ENCODE measurements around the gene PAK1IP1. TPM values are rescaled to one million over a fixed set of nuclear protein-coding genes. Genes with fewer than 3 reads are reported as not detected.

Gene PAK1IP1
- total and polyA plus RNA-seq, 9 donors = 5.6 to 21.7 (median 12.4) TPM

GRCh38 chr6:10721850-10722569, 27.2 kb downstream of the PAK1IP1 start:
- 63 to 65% (median 63%) methylated on average over 11 of the region's 11 CpGs for WGBS, 3 donors
- H3K27me3 ChIP-seq = no peaks in the 10 kb centered on the region
- H3K9me3 ChIP-seq = no peaks in the 10 kb centered on the region
- H3K4me1 ChIP-seq (ENCODE audit: insufficient read depth) = peaks cover 10% of the 10 kb centered on the region
- no peaks in the 10 kb centered on the region for H3K36me3 ChIP-seq
- H3K27ac ChIP-seq = peak overlapping the region in 1 of 2 donors; percentile 73
- intact Hi-C loops (cut with DNase I) = loop anchor here in 1 of 4 donors (2.0 kb wide), 2 partner anchors 27 kb away; partner anchors contain the start of genes C6orf52 and PAK1IP1
- no peak for DNase-seq
- H3K4me3 ChIP-seq = peak overlapping the region; percentile 91
- no peak for TF ChIP-seq POLR2A (IDR thresholded peaks at IDR 0.05)
- no peak for TF ChIP-seq CTCF (IDR thresholded peaks at IDR 0.05)
- no peak for TF ChIP-seq EP300 (IDR thresholded peaks at IDR 0.05)

- Histone ChIP-seq H3K9me3 (no peaks in the 10 kb centered on the region), H3K27ac (peak overlapping the region in 1 of 2 donors; percentile 73), H3K4me3 (peak overlapping the region; percentile 91), H3K27me3 (no peaks in the 10 kb centered on the region), H3K36me3 (no peaks in the 10 kb centered on the region), H3K4me1 (ENCODE audit: insufficient read depth) (peaks cover 10% of the 10 kb centered on the region)
- no peak for TF ChIP-seq CTCF (IDR thresholded peaks at IDR 0.05)
- TF ChIP-seq EP300 (IDR thresholded peaks at IDR 0.05) = peak; percentile 13
- TF ChIP-seq POLR2A (IDR thresholded peaks at IDR 0.05) = no peak
- no peak for DNase-seq
- 0 to 1% (median 1%) methylated on average over 6 of the region's 6 CpGs for WGBS, 3 donors
- intact Hi-C loops (cut with DNase I) = loop anchor here in 1 of 4 donors (2.0 kb wide), 2 partner anchors 26 to 28 kb away; partner anchors contain the start of genes C6orf52 and PAK1IP1
Measured at GRCh38 chr6:10722570-10722819, 27.7 kb downstream of the PAK1IP1 start.

- H3K4me1 ChIP-seq (ENCODE audit: insufficient read depth) = peaks cover 10% of the 10 kb centered on the region
- H3K4me3 ChIP-seq = peak within 1 kb of the TSS; percentile 91
- 0 to 1% (median 1%) methylated on average over 53 to 55 of the region's 55 CpGs for WGBS, 3 donors
- H3K9me3 ChIP-seq = no peaks in the 10 kb centered on the region
- peak; percentile 98 to 99 (median 99) for DNase-seq
- TF ChIP-seq CTCF (IDR thresholded peaks at IDR 0.05) (no peak), POLR2A (IDR thresholded peaks at IDR 0.05) (no peak), EP300 (IDR thresholded peaks at IDR 0.05) (no peak)
- H3K27ac ChIP-seq = peak within 1 kb of the TSS in 1 of 2 donors; percentile 73
- H3K27me3 ChIP-seq = no peaks in the 10 kb centered on the region
- no peaks in the 10 kb centered on the region for H3K36me3 ChIP-seq
- intact Hi-C loops (cut with DNase I) = loop anchor here in 1 of 4 donors (2.0 kb wide), 2 partner anchors 26 to 28 kb away; partner anchors contain the start of genes C6orf52 and PAK1IP1
Measured at GRCh38 chr6:10722820-10723566, 28.2 kb downstream of the PAK1IP1 start, which contains the start of gene TMEM14C. Gene TMEM14C (plus strand): TSS chr6:10723070. CDS start chr6:10724614, 1,544 bp downstream.

- H3K36me3 ChIP-seq = no peaks in the 10 kb centered on the region
- intact Hi-C loops (cut with DNase I) = loop anchor here in 1 of 4 donors (2.0 kb wide), 2 partner anchors 25 to 29 kb away; partner anchors contain the start of genes C6orf52 and PAK1IP1
- no peaks in the 10 kb centered on the region for H3K27me3 ChIP-seq
- TF ChIP-seq POLR2A (IDR thresholded peaks at IDR 0.05) (no peak), CTCF (IDR thresholded peaks at IDR 0.05) (no peak), EP300 (IDR thresholded peaks at IDR 0.05) (no peak)
- DNase-seq = peak in 2 of 5 donors; percentile 35 to 38
- peaks cover 10% of the 10 kb centered on the region for H3K4me1 ChIP-seq (ENCODE audit: insufficient read depth)
- peak overlapping the region; percentile 91 for H3K4me3 ChIP-seq
- H3K27ac ChIP-seq = peak overlapping the region in 1 of 2 donors; percentile 73
- WGBS, 3 donors = 1 to 11% (median 6%) methylated on average over 7 of the region's 7 CpGs
- H3K9me3 ChIP-seq = no peaks in the 10 kb centered on the region
Measured at GRCh38 chr6:10723567-10723881, 28.8 kb downstream of the PAK1IP1 start.

All from ovary (tissue), 9 donors.